HG02759 (cell line): Measurements from ENCODE around the gene RAD9B.
"Not testable (repeated sequence)": the region's sequence is repeated elsewhere in the genome, so short reads cannot be mapped to it uniquely, and the experiment has no call there.

ENCODE experiments used
- ATAC-seq: cut with Tn5 transposase; IDR thresholded peaks from one replicate; pipeline ENCODE4 v1.9.1; 2021; ENCODE audit warnings: mild to moderate bottlenecking, moderate library complexity; ENCODE audit not compliant: unreplicated experiment

Gene RAD9B

GRCh38 chr12:110501752-110502738, at the start of gene RAD9B, which contains the start of gene VPS29:
Gene RAD9B (plus strand): TSS chr12:110502331. CDS start chr12:110502338, 7 bp downstream.
Gene VPS29 (minus strand): TSS chr12:110502111. CDS start chr12:110502051, 60 bp downstream.
- ATAC-seq = peak; percentile 96

DNA sequence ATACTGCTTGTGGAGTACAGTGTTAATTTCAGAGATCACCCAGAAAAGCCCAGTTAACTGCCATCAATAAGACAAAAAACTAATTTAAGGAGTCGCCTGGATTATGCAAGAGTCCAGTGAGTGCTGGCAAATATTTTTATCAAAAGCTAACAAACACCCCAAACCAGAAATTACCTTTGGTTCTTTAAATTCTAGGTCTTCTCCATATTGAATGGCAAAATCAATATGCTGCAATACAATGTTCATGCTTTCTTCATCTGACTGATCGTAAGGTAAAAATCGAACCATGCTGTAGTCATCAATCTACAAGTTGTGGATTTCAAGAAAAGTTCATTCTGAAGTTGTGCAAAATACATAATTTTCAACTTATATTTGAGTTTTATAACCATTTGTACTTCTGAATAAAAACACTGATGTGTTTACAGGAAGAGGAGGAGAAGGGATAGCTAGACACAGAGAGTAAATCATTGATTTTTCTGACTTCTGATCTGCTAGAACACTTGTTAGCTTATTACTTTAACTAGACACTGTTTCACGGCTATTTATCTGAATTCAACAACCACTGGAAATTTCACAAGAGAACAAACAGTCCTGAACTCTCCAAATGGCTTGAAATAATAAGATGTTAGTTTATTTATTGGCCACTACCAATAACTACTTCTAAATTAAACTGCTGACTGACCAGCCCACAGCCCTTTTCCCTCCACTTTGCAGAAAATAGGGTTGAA, 48.4 kb upstream of the RAD9B start:
- no peak for ATAC-seq

DNA sequence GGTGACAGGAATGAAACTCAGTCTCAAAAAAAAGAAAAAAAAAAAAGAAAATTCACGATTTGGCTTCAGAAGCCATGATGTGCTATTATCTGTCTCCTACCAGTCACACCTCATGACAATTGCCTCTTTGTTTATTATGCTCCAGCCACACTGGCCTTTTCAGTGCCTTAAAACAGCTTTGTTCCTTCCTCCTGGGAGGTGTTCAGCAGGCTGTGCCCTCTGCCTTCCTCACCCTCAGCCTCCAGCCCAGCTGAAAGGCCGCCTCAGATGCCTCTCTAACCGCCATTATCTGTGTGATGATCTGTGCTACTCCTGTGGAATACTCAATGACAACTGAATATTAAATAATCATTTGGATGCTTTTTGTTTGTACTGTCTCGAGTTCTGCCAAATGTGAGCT, 43.4 kb upstream of the RAD9B start:
- no peak for ATAC-seq

DNA sequence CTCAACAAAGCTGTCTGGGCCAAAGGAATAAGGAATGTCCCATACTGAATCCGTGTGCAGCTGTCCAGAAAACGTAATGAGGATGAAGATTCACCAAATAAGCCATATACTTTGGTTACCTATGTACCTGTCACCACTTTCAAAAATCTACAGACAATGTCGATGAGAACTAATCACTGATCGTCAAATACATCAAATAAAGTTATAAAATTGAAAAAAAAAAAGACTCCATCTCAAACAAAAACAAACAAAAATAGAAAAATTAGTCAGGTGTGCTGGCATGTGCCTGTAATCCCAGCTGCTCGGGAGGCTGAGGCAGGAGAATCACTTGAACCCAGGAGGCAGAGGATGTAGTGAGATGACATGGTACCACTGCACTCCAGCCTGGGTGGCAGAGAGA, 40.9 kb upstream of the RAD9B start:
- not testable (repeated sequence) for ATAC-seq

DNA sequence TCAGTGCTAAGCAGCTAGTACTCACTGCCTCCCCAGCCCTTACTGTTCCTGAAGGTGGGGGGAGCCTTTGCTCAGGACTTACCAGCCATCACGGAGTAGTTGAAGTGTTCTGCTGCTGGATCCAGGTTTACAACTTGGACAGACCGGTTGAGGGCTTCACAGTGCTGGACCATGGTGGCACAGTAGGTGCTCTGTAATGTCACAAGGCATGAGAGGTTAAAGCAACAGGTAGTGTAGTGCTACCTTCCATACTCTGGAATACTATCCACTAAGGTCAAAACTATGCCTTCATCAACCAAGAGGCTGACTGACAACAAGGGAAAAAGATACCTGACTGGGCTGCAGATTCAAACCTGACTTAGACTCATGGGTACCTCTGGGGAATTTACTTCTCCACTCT, 37.1 kb upstream of the RAD9B start:
- no peak for ATAC-seq

DNA sequence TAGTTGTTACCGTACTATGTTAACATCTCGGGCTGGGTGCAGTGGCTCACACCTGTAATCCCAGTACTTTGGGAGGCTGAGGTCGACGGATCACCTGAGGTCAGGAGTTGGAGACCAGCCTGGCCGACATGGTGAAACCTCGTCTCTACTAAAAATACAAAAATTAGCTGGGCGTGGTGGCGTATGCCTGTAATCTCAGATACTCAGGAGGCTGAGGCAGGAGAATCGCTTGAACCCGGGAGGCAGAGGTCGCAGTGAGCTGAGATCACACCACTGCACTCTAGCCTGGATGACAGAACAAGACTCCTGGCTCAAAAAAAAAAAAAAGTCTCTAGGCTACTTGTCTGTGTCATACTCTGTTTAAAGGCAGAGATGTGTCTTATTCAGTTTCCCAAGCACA, 36.4 kb upstream of the RAD9B start:
- ATAC-seq = not testable (repeated sequence)

- ATAC-seq = no peak
Measured at GRCh38 chr12:110466791-110467190, 35.3 kb upstream of the RAD9B start.

- ATAC-seq = no peak
Measured at GRCh38 chr12:110467847-110468213, 34.3 kb upstream of the RAD9B start.

DNA sequence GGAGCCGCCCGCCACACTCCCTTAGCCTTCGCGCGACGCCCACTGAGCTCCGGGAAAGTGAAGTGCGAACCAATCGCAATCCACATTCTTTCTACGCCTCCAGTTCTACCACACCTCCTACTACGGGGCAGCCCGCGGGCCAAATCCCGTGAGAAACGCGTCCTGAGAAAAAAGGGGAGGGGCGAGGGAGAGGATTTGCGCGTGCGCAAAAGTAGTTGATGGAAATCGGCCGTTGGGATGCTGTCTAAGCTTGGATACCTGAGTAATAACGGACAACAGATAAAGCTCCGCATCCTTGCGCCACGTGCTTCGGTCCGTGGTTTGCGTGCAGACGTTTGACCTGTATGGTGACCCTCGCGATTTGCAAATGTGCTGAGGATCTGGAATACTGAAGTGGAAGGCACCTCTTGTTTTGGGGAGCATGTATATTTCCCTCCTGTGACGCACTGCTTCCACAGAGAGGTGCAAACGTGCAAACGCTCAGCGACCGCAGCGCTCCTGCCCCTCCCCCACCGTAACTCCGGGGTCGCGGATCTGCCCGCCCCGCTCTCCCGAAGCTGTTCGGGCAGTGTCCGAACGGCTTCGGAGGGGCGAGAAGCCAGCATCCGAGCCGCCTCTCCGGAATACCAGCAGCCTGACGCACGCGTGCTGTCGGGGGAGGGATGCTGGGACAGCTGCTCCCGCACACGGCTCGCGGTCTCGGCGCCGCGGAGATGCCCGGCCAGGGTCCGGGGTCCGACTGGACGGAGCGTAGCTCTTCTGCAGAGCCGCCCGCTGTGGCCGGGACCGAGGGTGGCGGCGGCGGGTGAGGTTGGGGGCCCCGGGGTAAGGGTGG, 33.7 kb upstream of the RAD9B start, which contains the start of the genes FAM216A and GPN3:
Gene FAM216A, plus strand, starts transcription at position 632 of the 835 bp plus-strand sequence. Its CDS starts 31 bp downstream, at position 663.
Gene GPN3, minus strand, starts transcription at position 44 of the 835 bp plus-strand sequence. CDS start 54 bp downstream, outside the sequence.
- ATAC-seq = peak; percentile 68

DNA sequence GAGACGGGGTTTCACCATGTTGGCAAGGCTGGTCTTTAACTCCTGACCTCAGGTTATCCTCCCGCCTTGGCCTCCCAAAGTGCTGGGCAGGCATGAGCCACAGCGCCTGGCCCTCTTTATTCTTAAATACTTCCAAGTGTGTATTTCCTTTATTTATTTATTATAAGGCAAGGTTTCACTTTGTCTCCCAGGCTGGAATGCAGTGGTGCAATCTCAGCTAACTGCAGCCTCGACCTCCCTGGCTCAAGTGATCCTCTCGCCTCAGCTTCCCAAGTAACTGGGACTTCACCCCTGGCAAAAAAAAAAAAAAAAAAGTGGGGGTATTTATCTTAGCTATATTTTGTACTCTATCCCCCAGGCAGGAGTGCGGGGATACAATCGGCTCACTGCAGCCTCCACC, 26.7 kb upstream of the RAD9B start:
- no peak for ATAC-seq

GRCh38 chr12:110498984-110499706, 3.0 kb upstream of the RAD9B start:
- ATAC-seq = no peak

GRCh38 chr12:110501399-110501751, 756 bp upstream of the RAD9B start:
- peak; percentile 3 for ATAC-seq

- ATAC-seq = no peak
Measured at GRCh38 chr12:110503432-110503831, 1.3 kb downstream of the RAD9B start.

DNA sequence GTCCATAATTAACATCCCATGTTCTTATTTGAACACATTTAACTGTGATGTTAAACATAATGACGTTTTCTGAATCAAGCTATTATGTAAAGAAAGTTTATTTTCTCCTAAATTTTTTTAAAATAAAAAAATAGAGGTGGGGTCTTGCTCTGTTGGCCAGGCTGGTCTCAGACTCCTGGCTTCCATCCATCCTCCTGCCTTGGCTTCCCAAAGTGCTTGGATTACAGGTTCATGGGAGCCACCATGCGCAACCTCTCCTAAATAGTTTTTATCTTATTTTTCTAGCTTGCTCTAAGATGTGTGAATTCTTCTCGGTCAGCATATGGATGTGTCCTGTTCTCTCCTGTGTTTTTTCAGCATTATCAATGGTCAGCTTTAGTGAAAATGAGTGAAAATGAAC, 3.2 kb downstream of the RAD9B start:
- ATAC-seq = no peak

GRCh38 chr12:110508071-110508586, 6.0 kb downstream of the RAD9B start:
- no peak for ATAC-seq

GRCh38 chr12:110513842-110514241, 11.7 kb downstream of the RAD9B start:
- ATAC-seq = no peak

DNA sequence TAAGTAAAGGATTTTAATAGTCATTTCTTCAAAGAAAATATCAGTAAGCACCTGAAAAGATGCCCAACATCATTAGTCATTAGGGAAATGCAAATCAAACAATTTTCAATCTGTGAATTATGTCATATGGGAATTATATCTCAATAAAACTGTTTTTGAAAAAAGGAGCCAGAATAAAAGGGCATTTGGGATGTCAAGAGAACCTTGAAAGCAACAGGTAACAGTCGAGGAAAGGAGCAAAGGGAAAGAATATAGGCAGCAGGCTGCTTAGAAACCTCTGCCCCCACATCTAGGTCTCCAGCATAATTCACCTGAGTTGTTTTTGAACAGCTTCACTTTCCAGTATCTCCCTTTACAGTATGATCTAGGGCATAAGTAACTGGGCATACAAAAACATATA, 12.2 kb downstream of the RAD9B start:
- no peak for ATAC-seq

DNA sequence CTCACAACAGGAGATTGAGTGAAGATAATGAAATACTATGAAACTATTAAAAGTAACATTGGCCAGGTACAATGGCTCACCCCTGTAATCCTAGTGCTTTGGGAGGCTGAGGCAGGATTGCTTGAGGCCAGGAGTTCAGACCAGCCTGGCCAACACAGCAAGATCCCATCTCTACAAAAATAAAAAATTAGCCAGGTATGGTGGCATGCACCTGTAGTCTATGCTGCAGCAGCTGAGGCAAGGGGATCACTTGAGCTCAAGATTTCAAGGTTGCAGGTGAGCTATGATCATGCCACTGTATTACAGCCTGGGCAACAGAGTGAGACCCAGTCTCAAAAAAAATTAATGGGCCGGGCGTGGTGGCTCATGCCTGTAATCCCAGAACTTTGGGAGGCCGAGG, 14.9 kb downstream of the RAD9B start:
- no peak for ATAC-seq

DNA sequence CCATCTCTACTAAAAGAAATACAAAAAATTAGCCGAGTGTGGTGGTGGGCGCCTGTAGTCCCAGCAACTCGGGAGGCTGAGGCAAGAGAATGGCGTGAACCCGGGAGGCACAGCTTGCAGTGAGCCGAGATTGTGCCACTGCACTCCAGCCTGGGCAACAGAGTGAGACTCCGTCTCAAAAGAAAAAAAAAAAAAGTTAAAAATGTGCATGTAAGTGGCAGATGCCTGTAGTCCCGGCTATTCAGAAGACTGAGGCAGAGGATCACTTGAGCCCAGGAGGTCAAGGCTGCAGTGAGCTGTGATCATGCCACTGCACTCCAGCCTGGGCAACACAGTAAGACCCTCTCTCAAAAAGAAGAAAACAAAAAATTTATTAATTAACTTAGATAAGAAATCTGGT, 15.9 kb downstream of the RAD9B start:
- ATAC-seq = not testable (repeated sequence)
